Upper lobe of left lung (tissue), 4 donors: ENCODE data around the gene TENM4.

Experiments used
- CTCF ChIP-seq, 6 experiments: fragments of 450-650 bp in 4 of 6; fragments of 200-600 bp in 2 of 6; sonication (generic) in 2 of 6; IDR thresholded peaks; one replicate each; pipeline ENCODE4 v1.5.1; 2016 to 2019; ENCODE audit warnings: antibody characterized with exemption in 6 of 6
- POLR2A ChIP-seq, 4 donors: fragments of 450-650 bp; IDR thresholded peaks; one replicate each; pipeline ENCODE4 v1.5.1; 2016 to 2017; ENCODE audit warnings: antibody characterized with exemption in 4 of 4, mild to moderate bottlenecking in 2 of 4

DNA sequence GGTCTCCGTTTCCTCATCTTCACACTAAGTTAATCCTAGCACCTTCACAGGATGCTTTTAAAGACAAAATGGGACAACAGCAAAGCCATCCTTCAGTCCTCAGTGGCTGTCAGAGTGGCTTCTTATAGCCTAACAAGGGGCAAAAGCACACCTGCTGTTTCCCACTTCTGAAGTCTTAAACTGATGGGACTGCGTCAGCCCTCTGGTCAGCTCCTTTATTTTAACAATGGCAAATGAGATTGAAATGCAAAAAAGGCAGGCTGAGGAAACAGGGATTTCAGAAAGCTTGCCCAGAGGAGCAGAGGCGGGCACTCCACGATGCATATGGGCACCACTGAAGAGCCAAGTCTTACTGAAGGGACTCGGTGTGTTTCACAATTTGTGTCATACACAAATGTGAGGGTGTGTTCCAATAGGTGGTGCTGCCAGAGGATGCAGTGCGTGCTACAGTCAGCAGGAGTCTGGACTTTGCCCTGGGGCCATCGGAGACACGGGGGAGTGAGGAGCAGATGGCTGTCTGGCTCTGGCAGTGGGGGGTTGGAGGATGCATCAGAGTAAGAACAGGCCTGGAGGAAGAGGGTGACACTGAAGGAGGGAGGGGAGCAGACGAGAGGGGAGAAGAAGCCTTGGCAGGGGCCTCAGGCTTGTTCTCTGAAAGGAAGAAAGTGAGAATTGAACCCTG is 47.3 kb downstream of the TENM4 start:
- TF ChIP-seq POLR2A (IDR thresholded peaks at IDR 0.05) (no peak), CTCF (IDR thresholded peaks at IDR 0.05) (no peak)
